DLD1 (cell line): Measurements from ENCODE around the gene ZYG11B.
"Not testable (repeated sequence)": the region's sequence is repeated elsewhere in the genome, so short reads cannot be mapped to it uniquely, and the experiment has no call there.

ENCODE experiments used
- in situ Hi-C: cut with HindIII; loops from 2 replicates; pipeline ENCODE4 v1.10.0; 2017; ENCODE audit warnings: low sequenced_read_pairs

ZYG11B gene

DNA sequence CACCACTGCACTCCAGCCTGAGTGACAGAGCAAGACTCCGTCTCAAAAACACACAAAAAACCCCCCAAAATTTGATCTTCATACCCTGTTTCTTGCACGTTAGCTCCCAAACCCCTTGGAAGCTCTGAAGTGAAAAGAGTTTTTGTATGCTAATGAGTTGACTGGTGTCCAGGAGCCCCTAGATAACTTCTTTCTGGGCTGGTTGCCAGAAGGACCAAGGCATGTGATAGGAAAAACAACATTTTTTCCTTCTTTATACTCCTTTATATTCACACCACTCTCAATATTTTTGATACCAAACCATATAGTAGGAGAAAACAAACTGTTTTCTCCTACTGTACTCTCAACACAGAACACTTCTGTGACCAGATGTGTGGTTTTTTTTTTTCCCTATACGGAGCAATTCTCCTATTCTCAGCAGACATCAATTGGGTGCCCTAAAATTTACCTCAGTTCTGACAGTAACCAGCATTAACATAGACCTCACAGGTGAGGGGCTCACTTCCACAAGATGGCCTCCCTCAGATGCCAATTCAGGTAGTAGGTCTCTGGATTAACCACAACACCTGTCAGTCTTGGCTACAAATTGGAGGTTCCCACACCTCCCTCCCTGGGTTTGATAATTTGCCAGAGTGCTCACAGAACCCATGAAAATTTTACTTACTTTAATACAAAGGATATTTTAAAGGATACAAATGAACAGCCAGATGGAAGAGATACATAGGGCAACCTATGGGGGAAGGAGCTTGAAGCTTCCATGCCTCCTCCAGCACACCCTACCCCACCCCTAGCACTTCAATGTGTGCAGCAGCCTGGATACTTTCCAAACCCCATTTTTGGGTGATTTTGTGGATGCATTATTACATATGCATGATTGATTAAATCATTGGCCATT lies 25.6 kb downstream of the ZYG11B start:
- in situ Hi-C loops, result no loop called here

DNA sequence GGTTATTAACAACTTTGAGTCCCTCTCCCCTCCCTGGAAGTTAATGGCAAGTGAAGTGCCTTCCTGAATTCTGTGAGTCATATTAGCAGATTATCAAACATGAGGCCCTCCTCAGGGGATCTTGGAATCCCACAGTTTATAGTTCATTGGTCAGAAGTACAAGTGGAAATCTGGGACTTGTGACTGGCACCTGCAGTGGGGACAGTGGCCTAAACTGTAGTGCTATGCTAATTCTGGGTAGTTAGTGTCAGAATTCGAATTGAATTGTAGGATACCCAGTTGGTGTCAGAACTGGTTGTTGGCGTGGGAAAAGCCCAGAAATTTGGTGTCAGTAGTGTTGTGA lies 26.2 kb downstream of the ZYG11B start:
- in situ Hi-C loops, result no loop called here

DNA sequence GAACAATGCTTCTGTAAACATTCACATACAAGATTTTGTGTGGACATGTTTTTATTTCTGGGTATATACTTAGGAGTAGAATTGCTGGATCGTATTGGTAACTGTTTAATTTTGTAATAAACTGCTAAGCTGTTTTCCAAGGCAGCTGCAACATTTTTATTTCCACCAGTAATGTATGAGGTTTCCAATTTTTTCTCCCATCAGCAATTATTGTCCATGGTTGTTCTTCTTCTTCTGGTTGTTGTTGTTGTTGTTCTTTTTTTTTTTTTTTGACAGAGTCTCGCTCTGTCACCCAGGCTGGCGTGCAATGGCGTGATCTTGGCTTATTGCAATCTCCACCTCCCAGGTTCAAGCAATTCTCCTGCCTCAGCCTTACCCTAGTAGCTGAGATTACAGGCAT lies 26.9 kb downstream of the ZYG11B start:
- in situ Hi-C loops, result no loop called here

DNA sequence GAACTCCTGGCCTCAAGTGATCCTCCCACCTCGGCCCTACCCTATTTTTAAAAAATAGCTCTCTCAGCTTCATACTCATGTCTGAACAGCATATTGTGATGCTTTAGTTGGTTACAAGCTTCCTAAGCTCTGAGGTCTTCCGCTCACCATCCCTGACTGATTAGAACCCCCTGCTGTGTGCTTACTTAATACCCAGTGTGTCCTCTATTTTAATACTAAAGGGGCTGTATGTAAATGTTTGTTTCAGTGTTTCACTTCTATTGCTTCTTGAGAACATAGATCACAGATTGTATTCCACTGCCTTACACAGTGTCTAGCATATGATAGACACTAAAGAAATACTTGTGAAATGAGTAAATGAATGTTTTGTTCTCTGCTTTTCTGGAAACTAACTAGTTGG lies 29.8 kb downstream of the ZYG11B start:
- in situ Hi-C loops, result no loop called here

DNA sequence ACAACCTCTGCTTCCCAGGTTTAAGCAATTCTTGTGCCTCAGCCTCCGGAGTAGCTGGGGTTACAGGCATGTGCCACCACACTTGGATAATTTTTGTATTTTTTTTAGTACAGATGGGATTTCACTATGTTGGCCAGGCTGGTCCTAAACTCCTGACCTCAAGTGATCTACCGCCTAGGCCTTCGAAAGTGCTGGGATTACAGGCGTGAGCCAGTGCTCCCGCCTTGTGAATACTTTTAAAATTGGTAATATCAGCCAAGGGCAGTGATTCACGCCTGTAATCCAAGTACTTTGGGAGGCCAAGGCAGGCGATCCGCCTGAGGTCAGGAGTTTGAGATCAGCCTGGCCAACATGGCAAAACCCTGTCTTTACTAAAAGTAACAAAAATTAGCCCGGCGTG lies 33.7 kb downstream of the ZYG11B start:
- in situ Hi-C loops, result no loop called here

DNA sequence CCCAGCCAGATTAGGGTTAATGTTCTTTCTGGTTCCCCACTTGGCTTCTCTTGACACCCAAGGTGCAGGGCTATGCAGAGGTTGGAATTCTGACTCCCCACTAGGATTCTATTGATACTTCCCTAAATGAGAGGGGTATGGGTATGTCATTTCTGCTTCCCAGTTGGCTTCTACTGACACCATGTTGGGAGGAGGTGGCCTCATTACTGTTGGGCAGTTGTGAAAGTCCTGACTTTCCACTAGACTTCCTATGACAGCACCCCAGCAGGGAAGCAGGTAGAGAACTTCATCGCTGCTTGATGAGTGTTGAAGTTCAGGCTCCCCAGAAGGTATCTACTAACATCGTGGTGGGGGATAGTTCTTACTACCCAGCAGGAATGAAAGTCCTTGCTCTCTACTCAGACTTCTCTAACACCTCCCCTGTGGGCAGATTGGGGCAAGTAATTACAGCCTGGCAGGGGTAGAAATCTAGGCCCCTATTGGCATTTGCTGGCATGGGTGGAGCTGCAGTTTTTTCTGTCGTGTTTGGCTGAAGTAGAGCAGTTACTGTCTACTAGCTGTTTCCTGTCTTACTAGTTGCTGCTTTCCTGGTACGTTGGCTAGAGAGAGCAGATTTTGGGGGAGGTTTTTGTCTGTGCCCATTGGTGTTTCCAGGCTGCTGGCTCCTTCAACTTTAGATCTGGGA lies 41.5 kb downstream of the ZYG11B start:
- in situ Hi-C loops, result no loop called here

DNA sequence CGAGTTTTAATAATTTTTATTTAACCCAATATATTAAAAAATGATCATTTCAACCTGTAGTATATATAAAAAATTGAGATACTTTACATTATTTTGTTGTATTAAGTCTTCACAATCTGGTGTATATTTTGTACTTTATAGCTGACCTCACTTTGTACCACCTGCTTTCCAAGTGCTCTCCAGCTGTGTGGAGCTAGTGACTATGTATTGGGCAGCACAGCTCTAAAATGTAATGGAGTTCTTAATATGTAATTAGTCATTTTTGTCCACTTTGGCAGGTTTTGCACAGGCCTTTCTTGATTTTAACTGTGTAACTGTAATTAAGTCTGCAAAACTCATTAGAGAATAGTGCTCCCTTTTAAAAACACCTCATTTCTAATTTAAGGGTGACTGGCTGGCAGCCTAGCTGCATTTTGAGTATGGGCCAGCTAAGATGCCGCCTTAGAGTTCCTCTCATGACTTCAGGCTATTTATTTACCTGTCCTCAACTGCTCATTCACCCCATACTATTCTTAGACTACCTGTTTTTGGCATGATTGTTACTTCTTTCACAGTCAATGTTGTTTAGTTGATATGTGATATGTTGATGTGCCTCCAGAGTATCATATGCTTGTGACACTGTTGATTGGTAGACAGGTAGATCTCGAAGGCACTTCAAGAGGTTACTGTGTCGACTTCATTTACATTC lies 43.2 kb downstream of the ZYG11B start:
- in situ Hi-C loops, result no loop called here

DNA sequence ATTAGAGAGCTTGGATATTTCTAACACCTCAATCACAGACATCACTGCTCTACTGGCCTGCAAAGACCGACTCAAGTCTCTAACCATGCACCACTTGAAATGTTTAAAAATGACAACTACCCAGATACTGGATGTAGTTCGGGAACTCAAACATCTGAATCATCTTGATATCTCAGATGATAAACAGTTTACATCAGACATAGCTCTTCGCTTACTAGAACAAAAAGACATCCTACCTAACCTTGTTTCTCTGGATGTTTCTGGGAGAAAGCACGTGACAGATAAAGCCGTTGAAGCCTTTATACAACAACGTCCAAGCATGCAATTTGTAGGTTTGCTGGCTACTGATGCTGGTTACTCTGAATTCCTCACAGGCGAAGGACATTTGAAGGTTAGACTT lies 45.1 kb downstream of the ZYG11B start:
- in situ Hi-C loops, result no loop called here

DNA sequence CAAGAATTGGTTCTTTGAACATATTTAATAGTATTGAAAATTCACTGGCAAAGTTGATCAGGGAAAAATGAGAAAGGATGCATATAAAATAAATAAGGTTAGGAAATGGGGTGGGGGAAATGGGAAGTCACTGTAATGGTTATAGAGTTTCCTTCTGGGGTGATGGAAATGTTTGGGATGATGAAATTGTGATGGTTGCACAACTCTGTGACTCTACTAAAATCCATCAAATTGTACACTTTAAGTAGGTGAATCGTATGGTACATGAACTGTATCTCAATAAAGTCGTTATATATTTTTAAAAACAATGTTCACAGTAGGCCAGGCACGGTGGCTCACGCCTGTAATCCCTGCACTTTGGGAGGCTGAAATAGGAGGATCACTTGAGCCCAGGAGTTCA lies 59.9 kb downstream of the ZYG11B start:
- in situ Hi-C loops, result no loop called here

DNA sequence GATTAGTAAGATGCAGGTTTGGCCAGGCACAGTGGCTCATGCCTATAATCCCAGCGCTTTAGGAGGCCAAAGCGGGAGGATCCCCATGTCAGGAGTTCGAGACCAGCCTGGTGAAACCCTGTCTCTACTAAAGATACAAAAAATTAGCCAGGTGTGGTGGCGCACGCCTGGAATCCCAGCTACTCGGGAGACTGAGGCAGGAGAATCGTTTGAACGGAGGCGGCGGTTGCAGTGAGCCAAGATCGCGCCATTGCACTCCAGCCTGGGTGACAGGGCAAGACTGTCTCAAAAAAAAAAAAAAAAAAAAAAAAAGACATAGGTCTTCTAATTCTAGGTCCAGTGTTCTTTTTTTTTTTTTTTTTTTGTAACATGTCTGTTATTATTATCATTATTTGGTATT lies 64.2 kb downstream of the ZYG11B start:
- in situ Hi-C loops, result not testable (repeated sequence)

DNA sequence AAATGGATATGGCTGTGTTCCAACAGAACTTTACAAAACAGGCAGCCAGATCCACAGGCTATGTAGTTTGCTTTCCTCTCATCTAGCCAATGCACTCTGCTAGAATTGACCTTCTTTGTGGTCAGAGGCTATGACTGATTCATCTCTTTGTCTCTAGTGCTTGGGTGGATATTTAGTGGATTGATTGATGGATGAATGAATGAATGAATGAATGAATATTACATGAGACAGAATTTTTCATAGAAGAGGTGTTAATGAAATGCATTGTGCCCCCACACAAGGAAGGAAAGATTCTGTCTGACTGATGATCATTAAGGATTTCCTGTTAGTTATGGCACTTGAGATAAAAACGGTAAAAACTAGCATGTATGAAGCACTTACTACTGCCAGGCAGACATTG lies 65.8 kb downstream of the ZYG11B start:
- in situ Hi-C loops, result no loop called here

DNA sequence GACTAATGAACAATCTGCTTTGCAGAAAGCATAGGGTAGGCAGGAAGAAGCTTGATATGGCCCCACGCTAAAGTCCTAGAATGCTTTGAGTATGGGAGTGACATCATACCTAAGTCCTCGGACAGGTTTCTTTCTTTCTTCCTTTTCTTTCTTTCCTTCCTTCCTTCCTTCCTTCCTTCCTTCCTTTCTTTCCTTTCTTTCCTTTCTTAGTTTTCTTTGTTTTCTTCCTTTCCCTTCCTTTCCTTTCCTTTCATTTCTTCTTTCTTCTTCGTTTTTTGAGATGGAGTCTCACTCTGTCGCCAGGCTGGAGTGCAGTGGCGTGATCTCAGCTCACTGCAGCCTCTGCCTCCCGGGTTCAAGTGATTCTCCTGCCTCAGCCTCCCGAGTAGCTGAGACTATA lies 67.5 kb downstream of the ZYG11B start:
- in situ Hi-C loops, result not testable (repeated sequence)

DNA sequence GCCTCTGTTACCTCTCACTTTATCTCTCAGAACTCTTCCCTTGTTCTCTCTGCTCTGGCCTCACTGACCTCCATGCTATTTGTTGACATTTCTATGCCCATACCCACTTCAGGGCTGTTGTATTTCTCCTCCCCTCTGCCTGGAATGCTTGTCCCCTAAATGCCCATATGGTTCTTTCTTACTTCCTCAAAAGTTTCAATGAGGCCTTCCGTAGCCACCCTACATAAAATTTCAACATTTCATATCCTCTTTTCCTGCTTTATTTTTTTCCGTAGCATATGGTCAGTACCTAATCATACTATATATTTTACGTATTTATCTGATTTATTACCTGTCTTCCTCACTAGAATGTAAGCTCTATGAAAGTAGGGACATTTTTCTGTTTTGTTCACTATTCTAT lies 69.2 kb downstream of the ZYG11B start:
- in situ Hi-C loops, result no loop called here

DNA sequence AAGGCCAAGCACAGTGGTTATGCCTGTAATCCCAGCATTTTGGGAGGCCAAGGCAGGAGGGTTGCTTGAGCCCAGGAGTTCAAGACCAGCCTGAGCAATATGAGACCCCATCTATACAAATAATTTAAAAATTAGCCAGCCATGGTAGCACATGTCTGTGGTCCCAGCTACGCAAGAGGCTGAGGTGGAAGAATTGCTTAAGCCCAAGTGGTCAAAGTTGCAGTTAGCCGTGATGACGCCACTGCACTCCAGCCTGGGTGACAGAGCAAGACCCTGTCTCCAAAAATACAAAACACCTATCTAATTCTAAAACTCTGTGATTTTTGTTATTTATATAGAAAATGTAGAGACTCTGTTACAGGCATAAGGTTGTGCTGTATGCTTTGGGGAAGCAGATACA lies 72.1 kb downstream of the ZYG11B start:
- in situ Hi-C loops, result no loop called here

DNA sequence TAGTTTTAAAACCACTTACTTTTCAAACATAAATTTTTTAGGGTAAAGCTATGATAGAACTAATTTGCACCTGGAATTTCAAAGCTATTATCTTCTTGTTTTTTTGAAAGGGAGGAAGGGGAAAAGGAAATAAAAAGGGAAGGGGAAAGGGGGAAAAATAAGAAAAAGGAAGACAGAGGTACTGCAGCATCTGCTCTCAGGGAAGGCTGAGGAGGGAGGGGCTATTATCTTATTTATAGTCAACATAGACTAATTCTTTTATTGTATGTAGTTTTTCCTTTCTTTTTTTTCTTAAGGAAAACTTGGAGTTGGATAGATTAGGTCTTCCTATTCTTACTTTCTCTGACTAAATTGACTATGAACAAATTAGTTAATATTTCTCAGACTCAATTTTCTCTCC lies 74.8 kb downstream of the ZYG11B start:
- in situ Hi-C loops, result no loop called here

DNA sequence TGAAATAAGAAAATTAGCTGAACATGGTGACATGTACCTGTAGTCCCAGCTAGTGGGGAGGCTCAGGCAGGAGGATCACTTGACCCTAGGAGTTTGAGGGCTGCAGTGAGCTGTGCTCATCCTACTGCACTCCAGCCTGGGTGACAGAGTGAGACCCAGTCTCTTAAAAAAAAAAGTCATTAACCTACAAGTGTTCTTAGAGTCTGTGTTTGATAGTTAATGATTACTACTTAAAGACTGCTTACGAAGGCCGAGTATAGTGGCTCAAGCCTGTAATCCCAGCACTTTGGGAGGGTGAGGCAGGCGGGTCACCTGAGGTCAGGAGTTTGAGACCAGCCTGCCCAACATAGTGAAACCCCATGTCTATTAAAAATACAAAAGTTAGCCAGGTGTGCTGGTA lies 77.8 kb downstream of the ZYG11B start:
- in situ Hi-C loops, result not testable (repeated sequence)

DNA sequence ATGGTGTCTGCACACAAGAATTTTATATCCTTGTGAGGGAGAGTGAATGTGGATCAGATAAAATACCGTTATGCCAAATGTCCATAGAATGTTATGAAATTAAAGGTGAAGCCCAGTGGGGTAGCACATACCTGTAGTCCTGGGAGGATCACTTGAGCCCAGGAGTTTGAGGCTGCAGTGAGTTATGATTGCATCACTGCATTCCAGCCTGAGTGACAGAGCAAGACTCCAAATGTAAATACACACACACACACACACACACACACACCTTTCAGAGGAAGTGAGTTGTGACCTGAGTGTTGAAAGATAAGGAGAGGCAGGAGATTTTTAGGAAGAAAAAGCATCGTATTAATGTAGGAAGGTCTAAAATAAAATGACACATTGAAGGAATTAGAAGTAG lies 88.2 kb downstream of the ZYG11B start:
- in situ Hi-C loops, result no loop called here

DNA sequence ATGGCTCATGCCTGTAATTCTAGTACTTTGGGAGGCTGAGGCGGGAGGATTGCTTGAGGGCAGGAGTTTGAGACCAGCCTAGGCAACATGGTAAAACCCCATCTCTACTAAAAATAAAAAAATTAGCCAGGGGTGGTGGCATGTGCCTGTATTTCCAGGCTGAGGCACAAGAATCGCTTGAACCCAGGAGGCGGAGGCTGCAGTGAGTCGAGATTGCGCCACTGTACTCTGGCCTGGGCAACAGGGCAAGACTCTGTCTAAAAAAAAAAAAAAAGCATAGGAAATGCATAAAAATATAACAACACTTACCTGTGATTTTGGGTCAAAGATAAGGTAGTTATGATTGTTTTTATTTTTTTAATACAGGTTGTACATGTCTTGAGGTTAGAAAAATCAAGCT lies 94.6 kb downstream of the ZYG11B start:
- in situ Hi-C loops, result not testable (repeated sequence)

DNA sequence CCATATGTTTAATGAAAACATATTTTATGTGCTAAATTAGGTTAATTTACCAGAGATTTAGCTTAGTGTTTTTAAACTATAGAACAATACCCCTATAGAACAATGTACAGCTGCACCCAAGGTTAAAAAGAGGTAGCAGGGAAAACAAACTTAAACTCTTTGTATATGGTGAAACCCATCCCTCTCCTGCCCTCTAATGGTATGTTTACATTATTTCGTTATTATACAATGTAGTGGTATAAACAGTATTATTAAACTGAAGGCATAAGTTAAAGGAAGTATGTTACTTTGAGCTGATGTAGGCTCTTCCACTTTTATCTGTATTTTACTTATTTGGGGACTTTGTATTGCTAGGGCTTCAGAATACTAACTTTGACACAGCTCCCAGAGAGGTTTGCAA lies 99.6 kb downstream of the ZYG11B start:
- in situ Hi-C loops, result no loop called here

DNA sequence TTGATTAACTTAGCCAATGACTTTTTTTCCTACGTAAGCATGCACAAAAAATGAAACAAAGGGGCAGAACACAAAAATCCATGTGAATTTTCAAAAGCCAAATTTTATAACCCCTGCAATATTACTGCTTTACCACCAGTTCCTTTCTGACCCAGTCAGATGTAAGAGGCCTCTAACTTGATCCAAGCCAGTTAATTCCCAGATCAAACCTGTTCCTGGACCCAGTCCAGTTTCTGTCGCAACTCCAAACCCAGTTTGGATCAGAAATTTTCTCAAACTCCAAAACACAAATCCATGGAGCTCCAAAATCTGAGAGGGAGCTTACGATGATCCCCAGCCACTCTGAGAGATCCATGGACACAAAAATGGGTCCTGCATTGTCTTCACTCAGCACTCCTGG lies 108.5 kb downstream of the ZYG11B start:
- in situ Hi-C loops, result no loop called here

DNA sequence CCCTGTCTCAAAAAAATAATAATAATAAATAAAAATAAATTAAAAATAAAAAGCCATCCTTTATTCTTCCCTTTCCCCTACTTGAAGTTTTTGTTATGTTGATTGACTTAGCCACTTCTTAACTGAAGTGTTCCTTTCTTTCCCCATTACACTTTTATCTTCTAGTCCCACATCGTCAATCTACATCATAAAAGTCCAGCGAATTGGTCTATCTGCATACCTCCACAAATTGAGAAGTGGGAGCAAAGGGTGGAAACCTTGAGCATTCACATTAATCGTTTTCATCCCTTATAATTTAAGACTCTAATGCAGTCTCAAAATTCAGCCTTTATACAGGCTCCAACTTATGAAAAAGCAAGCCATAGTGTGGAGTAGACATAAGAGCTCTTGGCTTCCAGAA lies 109.8 kb downstream of the ZYG11B start:
- in situ Hi-C loops, result no loop called here

DNA sequence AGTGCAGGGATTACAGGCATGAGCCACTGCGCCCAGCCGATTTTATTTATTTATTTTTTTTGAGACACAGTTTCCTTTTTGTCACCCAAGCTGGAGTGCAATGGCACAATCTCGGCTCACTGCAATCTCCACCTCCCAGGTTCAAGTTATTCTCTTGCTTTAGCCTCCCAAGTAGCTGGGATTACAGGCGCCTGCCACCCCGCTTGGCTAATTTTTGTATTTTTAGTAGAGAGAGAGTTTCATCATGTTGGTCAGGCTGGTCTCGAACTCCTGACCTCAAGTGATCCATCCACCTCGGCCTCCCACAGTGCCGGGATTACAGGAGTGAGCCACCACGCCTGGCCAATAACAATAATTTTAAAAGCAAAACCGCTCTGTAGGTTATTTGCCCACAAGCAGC lies 112.9 kb downstream of the ZYG11B start:
- in situ Hi-C loops, result not testable (repeated sequence)
